SW480 (cell line): ENCODE data around the gene CYB5D1.
"Not testable (repeated sequence)": the region's sequence is repeated elsewhere in the genome, so short reads cannot be mapped to it uniquely, and the experiment has no call there.

Experiments used
- DNase-seq: peaks from one replicate; pipeline ENCODE4 v3.0.0-alpha.2; 2016; ENCODE audit warnings: low spot score

The CYB5D1 gene

GRCh38 chr17:7856011-7856810, 1.6 kb upstream of the CYB5D1 start:
- peak; percentile 50 for DNase-seq

- DNase-seq, result peak; percentile 100
Measured at GRCh38 chr17:7856811-7857712, 741 bp upstream of the CYB5D1 start, which contains the start of gene NAA38. Gene NAA38, minus strand, starts transcription at chr17:7857559. Its CDS starts 96 bp downstream, at chr17:7857463.

- peak; percentile 78 for DNase-seq
Measured at GRCh38 chr17:7858522-7858810, 663 bp downstream of the CYB5D1 start.

GRCh38 chr17:7859028-7859427, 1.2 kb downstream of the CYB5D1 start:
- DNase-seq, result no peak

- peak; percentile 62 for DNase-seq
Measured at GRCh38 chr17:7862692-7863437, 5.1 kb downstream of the CYB5D1 start.

GRCh38 chr17:7864384-7864783, 6.6 kb downstream of the CYB5D1 start:
- not testable (repeated sequence) for DNase-seq

GRCh38 chr17:7864995-7865650, 7.3 kb downstream of the CYB5D1 start:
- DNase-seq, result no peak

- DNase-seq, result no peak
Measured at GRCh38 chr17:7867881-7868329, 10.1 kb downstream of the CYB5D1 start.

GRCh38 chr17:7873051-7873450, 15.2 kb downstream of the CYB5D1 start:
- no peak for DNase-seq

- no peak for DNase-seq
Measured at GRCh38 chr17:7875804-7876370, 18.1 kb downstream of the CYB5D1 start.

- no peak for DNase-seq
Measured at GRCh38 chr17:7878234-7878633, 20.4 kb downstream of the CYB5D1 start.

GRCh38 chr17:7880076-7880868, 22.5 kb downstream of the CYB5D1 start:
- no peak for DNase-seq

- DNase-seq, result no peak
Measured at GRCh38 chr17:7881276-7882054, 23.7 kb downstream of the CYB5D1 start.

GRCh38 chr17:7882068-7882467, 24.3 kb downstream of the CYB5D1 start:
- no peak for DNase-seq

GRCh38 chr17:7882629-7883028, 24.8 kb downstream of the CYB5D1 start:
- DNase-seq, result no peak

- DNase-seq, result peak; percentile 11
Measured at GRCh38 chr17:7883781-7884386, 26.1 kb downstream of the CYB5D1 start.

- no peak for DNase-seq
Measured at GRCh38 chr17:7884581-7885366, 27.0 kb downstream of the CYB5D1 start.
